NCI-H526 treated with DMSO at 0.1 percent for 48 hours (cell line): Measurements from ENCODE around the gene KIAA0408.
A peak's percentile ranks its signal among the peaks of the same experiment; 100 is the strongest.

ENCODE experiments used
- DNase-seq: peaks from one replicate; lab custom pipeline; 2025; lab: John Stamatoyannopoulos, UW

Gene KIAA0408

DNA sequence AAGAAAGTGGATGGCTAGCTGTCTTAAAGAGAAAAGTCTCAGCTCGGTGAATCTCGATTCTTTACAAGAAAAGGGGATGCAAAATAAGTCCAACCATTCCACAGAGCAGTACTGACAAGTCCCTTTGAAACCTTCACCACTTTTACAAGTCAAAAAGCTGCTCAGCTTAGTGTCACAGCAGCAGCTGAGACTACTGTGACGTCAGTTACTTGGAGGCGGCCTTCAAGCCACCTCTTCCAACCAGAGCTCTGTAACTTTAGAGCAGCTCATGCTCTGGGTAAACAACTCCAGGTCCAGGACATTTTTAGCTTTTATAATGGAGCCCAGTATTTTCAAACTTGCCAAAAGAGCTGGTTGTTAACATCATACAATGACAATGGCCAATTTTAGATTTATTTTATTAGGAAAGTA lies at the start of gene KIAA0408:
Gene KIAA0408, minus strand, starts transcription at position 159 of the 411 bp plus-strand sequence. CDS start 5,408 bp downstream, outside the sequence.
- no peak for DNase-seq

DNA sequence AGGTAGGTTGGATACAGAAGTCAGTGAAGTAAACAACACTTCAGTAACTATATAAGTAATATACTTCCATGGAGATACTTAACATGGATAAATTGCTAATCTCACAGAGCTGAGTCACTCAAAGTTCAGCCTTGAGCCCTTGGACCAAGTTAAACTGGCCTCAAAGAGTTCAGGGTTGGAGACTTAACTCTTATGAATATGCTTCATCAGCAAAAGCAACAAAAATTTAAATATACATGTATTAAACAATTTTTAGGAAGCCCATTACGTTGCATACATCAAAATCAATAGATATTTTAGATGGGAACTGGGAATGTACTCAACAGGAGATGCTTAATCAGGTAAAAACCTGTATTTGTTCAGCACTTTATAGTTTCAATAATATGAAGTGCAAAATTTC lies 47.7 kb upstream of the KIAA0408 start:
- DNase-seq, result no peak

DNA sequence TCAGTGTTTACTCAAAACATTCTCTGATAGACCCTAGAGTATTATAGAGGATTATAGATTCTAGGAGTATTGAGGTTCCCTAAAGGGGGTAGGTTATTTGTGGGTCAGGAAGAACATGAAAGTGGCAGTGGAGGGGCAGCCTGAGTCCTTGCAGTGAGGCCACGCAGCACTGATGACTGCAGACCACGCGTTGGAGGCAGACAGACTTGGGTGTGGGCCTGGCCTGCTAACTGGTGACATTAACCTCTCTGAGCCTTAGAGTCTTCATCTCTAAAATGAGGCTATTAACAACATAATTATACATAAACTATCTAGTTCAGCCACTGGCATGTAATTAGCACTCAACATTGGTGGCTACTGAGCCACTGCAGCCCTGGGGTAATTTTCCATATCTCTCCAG lies 43.8 kb upstream of the KIAA0408 start:
- DNase-seq, result no peak

DNA sequence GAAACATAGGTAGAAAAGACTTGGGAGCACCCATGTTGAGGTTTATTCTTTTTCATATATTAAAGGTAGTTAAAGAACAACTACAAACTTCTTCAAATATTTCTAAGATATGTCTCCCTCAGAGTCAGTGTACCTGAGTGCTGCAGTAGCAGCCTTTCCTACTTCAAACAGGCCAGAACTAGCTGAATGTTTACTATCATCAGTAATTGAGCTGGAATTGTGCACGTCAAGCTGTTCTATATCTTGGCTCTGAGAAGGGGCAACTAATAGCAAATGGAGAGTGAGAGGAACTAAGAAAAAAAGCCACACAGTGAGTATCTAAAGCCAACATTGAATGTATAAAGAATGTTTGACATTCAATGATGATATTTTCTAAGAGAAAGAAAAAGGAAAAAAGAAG lies 38.2 kb upstream of the KIAA0408 start:
- no peak for DNase-seq

DNA sequence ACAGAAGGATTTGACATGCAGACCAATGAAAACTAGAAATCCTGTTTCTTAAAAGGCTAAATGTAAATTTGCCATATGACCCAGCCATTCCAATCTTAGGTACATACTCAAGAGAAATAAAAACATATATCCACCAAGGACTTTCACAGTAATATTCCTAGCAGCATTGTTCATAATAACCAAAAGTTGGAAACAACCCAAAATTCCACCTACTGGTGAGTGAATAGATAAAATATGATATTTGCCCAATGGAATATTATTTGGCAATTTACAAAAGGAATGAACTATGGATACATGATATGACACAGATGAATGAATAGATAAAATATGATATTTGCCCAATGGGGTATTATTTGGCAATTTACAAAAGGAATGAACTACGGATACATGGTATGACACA lies 37.3 kb upstream of the KIAA0408 start:
- DNase-seq, result no peak

DNA sequence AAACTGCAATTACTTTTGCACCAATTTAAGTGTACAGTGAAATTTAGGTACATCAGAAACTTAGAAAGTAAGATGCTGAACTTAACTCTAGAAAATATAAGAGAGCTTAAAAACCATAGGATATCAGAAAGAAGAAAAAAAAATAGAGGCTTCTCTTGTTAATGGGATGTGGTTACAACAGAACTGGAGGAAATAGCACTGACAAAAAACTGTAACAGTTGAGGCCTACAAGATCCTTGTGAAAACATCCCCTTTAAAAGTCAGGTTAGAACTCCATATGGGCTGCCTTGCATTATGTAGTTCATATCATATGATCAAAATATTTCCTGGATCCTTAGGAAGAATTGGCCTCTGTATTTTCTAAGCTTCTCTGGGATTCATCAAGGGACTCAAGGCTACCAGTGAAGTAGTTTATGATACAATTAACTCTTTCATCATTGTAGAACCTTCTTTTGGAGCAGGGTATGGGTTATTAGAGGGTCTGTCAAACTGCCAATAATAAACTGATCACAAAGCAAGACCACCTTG lies 35.1 kb upstream of the KIAA0408 start:
- DNase-seq, result no peak

DNA sequence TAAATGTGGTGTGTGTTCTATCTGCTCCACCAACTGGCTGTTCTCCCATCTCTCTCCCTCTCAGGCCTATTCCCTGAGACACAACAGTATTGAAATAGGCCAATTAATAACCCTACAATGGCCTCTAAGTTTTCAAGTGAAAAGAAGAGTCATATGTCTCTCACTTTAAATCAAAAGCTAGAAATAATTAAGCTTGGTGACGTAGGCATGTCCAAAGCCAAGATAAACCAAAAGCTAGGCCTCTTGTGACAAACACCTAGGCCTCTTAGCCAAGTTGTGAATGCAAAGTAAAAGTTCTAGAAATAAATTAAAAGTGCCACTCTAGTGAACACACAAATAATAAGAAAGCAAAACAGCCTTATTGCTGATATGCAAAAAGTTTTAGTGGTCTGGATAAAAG lies 30.1 kb upstream of the KIAA0408 start:
- no peak for DNase-seq

DNA sequence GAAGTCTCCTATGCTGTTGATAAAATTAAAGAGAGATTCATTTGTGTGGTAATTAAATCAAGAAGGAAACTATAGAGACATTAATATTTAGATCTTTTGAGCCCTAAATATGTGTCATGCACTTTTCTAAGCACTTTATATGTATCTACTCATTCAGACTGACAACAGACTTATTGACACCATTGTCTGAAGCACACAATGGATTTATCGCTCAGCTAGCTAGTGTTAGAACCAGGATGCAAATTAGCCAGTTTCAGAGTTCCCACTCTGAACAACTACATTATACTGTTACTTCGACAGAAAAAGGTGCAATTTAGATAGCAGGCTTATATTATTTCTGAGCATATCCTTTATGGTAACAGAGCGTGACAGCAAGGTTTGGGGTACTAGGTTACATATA lies 27.7 kb upstream of the KIAA0408 start:
- no peak for DNase-seq

DNA sequence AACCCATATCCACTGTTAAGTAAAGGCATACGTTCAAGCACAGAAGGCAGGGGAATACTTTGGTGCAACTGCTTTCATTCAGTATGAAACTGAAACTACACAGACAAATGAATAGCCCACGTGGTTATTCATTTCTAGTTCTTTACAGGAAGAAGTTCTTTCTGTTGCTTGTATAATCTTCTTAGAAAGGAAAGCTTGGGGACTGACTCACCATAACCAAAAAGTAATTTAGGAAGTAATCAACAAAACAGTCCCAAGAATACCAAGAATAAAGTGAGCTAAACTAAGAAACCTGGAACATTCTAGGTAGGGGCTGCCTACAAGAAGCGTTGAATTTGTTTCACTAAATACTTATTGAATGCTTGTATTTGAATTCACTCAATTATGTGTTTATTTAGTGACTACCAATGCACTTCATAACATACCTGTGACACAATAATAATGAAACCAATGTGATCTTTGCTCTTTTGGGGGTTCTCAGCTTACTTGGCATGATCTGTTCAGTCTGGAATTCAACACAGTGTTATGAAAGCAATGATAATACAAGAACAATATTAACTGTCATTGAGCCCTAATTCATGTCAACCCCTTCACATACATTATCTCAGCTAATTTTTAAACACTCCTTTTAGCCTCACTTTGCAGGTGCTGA lies 25.1 kb upstream of the KIAA0408 start:
- DNase-seq, result no peak

DNA sequence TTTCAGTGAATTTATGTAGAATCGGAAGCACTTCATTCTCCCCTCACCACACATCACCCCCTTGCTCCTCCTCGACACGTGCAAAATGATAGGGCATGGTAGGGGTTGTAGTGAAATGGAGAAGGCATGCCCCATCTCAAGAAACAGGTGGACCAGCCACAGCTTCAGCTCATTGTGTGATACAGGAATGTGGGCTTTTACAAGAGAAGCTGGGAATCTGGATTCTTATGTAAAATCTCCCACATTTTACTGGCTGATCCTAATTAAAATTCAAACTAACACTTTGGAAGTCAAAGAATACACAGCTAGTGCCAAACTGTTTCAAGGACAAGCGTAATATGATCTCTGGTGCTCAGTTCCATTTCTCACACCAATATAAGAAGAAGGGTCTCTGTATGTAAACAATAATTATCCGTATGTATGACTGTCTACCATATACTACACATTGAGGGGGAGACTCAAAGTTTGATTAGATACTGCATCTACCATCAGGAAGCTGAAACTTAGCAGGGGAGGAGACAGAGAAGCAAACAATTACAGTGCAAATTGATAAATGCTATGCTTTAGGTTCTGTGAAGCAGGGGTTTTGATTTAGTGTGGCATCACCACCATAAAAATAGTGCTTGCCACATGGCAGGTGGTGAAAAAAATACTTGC lies 24.3 kb upstream of the KIAA0408 start:
- DNase-seq, result no peak

DNA sequence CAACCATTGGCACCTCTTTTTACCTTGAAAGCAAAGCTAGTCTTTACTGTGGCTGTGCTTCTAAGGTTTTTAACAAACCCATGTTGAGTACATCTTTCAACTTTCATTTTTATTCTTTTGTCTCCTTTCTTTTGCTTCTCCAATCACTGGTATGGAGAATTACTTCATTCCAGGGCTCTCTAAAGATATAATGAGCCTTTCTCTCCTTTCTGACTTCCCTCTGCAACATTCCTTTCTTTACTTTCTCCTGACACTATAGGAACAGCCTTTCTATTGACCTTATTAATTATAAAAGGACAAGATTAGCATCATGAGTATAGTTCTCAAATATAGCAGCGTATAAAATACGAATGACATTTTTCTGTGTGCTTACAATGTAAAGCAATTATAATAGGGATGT lies 23.1 kb upstream of the KIAA0408 start:
- no peak for DNase-seq

DNA sequence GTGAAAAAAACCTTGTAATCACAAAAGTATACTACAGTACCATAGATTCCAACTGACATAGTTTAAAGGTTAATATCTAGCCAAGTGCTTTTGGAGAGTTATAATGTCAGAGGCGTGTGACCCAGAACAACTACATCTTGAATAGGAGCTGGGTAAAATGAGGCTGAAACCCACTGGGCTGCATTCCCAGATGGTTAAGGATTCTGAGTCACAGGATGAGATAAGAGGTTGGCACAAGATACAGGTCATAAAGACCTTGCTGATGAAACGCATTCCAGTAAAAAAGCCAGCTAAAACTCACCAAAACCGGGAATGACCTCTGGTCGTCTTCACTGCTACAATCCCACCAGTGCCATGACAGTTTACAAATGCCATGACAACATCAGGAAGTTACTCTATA lies 22.4 kb upstream of the KIAA0408 start:
- no peak for DNase-seq

DNA sequence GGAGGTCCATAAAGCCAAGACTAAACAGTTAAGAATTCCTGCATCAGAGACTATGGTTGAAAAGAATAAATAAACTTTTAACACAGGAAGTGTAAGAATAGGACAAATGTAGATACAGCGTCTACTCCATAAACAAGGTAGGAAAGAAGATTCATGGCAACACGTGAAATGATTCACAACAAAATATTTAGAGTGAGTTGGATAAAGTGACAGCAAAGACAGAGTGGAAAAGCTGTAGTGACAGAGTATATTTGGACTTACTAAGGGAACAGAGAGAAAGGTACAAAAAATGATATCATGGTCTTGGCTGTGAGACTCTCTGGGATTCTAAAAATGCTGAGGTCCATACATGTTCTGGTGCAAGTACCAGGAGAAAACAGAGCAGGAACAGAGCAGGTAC lies 21.9 kb upstream of the KIAA0408 start:
- no peak for DNase-seq

DNA sequence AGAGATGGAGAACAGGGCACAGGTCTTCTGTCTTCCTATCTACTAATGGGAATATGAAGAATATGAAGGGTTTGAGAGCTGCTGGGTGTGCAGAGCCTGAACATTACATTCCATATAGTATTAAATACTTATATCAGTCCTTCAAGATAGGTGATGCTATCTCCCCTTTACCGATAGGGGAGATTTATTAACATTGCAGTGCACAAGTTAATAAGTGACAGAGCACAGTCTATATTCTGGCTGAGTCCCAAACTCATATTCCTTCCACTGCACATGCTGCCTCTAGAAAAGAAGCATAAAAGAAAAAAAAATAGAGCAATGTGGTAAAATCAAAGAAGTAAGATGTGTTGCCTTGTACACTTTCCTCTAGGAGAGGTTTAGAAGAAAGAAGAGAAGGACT lies 18.5 kb upstream of the KIAA0408 start:
- DNase-seq, result no peak

DNA sequence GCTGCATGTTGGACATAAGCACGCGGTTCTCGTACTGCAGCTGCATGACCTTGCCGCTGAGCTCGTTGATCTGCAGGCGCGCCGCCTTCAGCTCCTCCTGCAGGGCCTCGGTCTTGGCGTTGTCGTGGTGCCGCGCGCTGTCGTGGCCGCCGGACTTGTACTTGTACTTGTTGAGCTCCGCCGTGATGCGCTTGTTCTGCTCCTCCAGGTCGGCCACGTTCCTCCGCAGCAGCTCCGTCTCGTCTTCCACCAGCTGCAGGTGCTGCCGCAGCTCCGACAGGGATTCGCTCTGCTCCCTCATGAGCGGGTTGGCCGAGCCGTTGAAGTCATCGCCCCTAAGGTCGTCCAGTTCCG lies 16.6 kb upstream of the KIAA0408 start:
- no peak for DNase-seq

DNA sequence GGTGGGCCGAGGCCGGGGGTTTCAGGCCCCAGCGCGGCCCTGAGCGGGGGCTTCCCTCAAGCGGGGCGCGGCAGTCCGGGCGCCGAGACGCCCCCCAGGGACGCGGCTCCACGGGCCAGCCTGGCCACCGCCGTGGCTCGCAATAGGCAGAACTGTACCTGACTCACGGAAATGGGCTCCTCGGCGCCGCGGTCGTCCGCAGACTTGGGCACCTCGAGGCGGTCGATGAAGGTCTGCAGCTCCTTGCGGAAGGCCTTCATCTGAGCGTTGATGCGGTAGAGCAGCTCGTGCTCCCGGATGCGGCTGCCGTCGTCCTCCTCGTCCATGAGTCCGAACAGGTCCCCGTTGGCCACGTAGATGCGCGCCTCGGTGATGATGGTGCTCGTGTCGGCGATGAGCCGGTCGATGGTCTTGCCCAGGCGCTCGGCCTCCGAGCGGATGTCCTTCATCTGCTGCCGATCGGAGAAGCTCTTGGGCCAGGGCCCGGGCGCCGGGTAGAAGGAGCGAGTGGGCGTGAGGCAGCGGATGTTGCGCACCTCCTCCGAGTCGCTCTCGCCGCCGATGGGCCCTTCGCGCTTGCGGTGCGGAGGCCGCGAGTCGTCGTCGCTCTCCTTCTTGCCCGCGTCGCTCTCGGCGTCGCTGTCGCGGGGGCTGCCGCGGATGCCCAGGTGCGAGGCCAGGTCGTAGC lies 16.1 kb upstream of the KIAA0408 start:
- no peak for DNase-seq

DNA sequence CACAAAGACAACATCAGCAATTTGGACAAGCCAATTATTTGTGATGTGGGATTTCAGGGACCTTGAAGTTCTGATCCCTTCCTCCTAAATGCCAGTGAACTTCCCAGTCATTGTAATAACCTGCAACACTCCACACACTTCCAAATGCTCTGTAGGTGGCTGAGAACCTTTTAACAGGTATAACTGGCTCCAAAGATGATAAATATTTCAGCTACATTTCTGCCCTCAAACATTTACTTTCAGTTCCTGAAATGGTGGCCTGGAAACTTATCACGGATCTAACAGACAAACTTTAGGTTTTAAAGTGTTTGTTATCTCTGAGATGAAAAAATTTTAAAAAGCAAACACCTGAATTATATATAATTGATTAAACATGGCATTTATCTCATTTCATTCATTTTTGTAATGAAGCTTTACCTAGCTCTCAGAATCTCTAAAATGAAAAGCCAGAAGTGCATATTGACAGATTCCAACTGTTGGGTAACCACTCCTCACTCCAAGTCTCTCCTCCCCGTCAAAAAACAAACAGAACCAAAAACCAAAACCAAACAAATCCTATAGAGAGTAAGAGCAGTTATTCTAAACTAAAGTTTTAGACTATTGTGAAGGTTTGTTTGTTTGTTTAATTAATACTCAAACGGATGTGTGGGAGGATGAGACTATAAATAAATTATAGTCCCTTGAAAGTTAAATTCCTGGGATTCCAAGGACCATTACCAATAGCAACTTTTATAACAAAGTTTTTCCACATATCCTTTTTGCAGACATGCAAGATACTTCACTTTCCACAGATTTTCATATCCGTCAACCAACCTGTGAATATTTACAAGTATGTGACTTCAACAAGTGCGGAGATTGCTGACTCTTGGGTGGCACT lies 12.4 kb upstream of the KIAA0408 start:
- no peak for DNase-seq

DNA sequence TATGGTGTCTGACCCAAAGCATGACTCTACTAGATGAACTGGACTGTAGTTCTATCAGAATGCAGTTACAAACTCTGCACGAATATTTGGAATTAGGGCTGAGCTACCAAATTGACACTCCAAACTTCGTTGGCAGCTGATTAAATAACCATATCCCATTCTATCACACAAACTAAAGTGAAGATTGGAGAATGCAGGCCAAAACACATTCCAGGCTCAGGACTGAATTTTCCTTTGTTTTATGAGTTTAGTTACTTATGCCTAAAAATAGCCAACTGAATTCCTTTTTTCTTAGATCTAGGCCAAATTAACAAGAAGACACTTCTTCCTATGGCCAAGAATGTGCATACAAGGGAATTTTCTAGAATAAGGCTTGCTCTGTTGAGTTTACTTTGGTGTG lies 9.7 kb upstream of the KIAA0408 start:
- DNase-seq, result no peak

DNA sequence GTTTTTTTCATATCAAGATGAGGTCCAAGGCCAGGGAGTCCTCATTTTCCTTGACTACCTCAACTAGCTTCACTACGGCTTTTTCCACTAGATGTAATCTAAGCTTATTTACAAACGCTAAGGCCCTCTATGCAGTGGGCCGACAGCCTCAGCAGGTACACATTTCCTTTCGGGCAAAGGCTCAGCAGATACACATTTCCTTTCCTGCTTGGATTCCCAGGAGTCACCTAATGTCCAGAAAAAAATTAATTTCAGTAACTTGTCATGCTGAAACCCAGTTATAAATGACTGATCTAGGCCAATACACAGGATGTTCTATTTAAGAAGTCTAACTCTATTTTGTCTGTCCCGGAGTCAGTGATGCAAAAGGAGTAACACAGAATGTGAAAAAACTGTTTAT lies 7.2 kb upstream of the KIAA0408 start:
- no peak for DNase-seq

DNA sequence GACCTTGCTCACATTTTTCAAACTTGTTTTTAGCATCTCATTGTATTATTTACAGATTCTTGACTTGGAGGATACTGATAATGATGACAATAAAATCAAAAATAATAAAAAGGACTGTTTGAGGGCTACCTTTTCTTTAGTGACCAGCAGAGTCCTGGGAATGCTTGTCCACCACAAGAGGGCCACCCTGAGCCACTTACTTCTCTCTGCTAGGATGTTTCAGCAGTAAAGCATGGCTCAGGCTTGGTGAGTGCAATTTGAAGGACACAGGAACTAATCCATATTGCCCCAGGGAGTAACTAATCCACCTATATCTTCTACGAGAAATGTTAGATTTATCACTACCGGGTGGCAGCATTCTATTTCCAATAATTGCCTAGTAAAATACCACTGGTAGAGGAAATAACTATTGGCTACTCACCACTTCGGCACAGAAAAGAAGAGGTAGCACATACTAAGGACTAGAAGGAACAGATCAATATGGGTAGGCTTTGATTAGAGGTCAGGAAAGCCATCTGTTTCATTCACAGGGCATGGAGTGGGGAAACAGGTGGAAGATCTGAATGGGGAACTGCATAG lies 5.8 kb upstream of the KIAA0408 start:
- peak; percentile 17 for DNase-seq

DNA sequence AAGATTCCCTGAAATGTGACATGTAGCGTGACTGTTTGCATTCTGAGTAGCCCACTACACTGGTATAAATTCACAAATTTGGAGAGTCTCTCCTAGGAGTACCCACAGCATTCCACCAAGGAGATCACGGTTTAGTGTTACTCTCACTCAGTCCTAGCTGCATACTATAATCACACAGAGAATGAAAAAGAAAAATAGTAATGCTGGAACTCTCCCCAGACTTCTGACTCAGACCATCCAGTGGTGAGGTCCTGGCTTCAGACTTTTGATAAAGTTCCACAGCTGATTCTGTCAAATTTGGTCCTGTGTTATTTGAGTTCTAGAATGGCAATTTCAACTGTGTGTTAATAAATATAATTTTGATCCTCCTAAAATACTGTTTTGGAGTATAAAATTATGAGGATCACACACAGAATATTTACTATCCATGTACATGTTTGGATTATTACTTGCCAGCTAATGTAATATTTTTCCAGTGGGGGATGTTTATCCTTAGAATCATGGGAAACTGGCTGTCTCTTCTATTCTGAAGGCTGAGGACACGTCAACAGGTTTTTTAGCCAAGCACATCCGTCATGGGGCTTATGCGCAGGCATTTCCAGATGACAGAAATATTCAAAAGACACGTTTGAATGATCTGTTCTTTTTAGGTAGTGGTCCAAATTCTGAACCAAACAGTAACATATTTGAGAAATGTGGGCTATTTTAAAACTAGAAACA lies 5.1 kb upstream of the KIAA0408 start:
- no peak for DNase-seq
